AG04449 (cell line): ENCODE measurements around the gene IGF2R.

Experiments used
- CTCF ChIA-PET: fragments of 350-600 bp; formaldehyde crosslinking; extraction: SDS; loops from one replicate; lab custom pipeline; 2021; ENCODE audit warnings: antibody characterized with exemption; lab: Yijun Ruan, JAX
- POLR2A ChIA-PET: fragments of 400-600, 350-600 bp; formaldehyde crosslinking; extraction: SDS; loops from one replicate; lab custom pipeline; 2020; ENCODE audit warnings: antibody characterized with exemption, inconsistent platforms; lab: Yijun Ruan, JAX
- DNase-seq: peaks from one replicate; pipeline ENCODE4 v3.0.0-alpha.2; 2010; ENCODE audit warnings: low read depth, low spot score
- H3K4me3 ChIP-seq: 2 replicates; pipeline ENCODE4 v1.5.1; 2011; ENCODE audit warnings: low read depth, mild to moderate bottlenecking, control low read depth, low read length
- CTCF ChIP-seq: IDR thresholded peaks from one replicate; pipeline ENCODE4 v1.5.1; 2011; ENCODE audit warnings: mild to moderate bottlenecking, moderate library complexity, low read length, control low read depth, inconsistent platforms; ENCODE audit not compliant: insufficient read depth; ENCODE audit errors: missing control alignments

IGF2R gene

GRCh38 chr6:160057080-160057479 is 88.2 kb downstream of the IGF2R start:
- no peak overlapping the region for H3K4me3 ChIP-seq
- DNase-seq, result no peak
- no peak for TF ChIP-seq CTCF
- POLR2A ChIA-PET, result no interaction called here
- CTCF ChIA-PET, result interaction anchor here (1.1 kb wide), 1 partner anchor 194 kb away, joined by 3 read pairs; no protein-coding TSS in a partner anchor

GRCh38 chr6:160058603-160059215 is 89.8 kb downstream of the IGF2R start:
- no peak overlapping the region for H3K4me3 ChIP-seq
- no peak for DNase-seq
- no peak for TF ChIP-seq CTCF
- CTCF ChIA-PET, result interaction anchor here (1.0 kb wide), 1 partner anchor 30 kb away, joined by 4 read pairs; no protein-coding TSS in a partner anchor
- POLR2A ChIA-PET, result no interaction called here

- no peak for TF ChIP-seq CTCF
- no peak overlapping the region for H3K4me3 ChIP-seq
- DNase-seq, result no peak
- ChIA-PET POLR2A (no interaction called here), CTCF (interaction anchor here (0.8 kb wide), 1 partner anchor 29 kb away, joined by 3 read pairs; no protein-coding TSS in a partner anchor)
These were observed 91.3 kb downstream of the IGF2R start for GRCh38 chr6:160060221-160060620.

DNA sequence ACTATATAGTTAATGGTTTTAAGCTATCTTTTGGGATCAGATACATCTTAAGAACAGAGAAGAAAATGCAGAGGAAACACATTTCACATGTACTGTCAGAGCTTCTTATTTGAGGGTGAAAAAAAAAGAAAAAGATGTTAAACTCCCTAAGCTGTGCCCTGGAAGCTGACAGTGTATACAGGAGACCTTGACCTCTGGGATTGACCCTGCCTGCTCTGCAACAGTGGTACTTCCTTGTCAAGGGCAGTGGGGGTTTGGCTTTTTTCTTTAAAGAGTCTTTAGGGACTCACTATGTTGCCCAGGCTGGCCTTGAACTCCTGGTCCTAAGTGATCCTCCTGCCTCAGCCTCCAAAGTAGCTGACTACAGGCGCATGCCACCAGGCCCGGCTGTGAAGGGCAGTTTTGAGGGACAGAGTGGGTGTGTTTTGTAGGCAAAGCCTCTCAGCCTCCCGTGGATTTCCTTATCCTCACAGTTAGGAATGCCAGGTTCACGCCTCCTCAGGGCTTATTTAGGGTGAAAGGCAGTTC is 92.1 kb downstream of the IGF2R start:
- no peak overlapping the region for H3K4me3 ChIP-seq
- ChIA-PET CTCF (interaction anchor here (0.8 kb wide), 1 partner anchor 28 kb away, joined by 3 read pairs; no protein-coding TSS in a partner anchor), POLR2A (no interaction called here)
- DNase-seq, result no peak
- TF ChIP-seq CTCF, result no peak

- no peak for TF ChIP-seq CTCF
- ChIA-PET CTCF (interaction anchor here (0.7 kb wide), 1 partner anchor 38 kb away, joined by 3 read pairs; no protein-coding TSS in a partner anchor), POLR2A (no interaction called here)
- no peak for DNase-seq
- H3K4me3 ChIP-seq, result no peak overlapping the region
These were observed 95.0 kb downstream of the IGF2R start for GRCh38 chr6:160063771-160064413.

DNA sequence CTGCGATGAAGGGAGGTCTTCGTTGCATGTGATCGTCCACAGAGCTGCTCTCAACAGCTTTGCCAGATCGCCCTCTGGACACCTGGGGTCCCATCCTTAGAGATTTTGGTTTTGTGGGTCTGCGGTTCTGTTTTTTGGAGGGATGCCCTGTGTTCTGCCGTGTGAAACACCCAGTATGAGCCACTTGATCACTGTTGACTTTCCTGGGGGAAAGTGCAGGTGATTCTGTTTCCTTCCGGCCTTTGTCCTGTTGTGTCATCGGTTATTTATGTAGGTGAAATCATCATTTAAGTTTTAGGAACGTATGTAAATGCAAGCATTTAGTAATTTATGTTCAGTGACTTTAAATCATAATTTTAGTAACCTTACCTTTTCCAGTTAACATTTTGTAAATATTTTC is 96.3 kb downstream of the IGF2R start:
- CTCF ChIA-PET, result no interaction called here
- no peak for DNase-seq
- POLR2A ChIA-PET, result no interaction called here
- TF ChIP-seq CTCF, result no peak
- H3K4me3 ChIP-seq, result no peak overlapping the region
